Endothelial cell (in vitro differentiated cells): ENCODE data around the gene HSD3B1. TPM values are rescaled to one million over a fixed set of nuclear protein-coding genes. Genes with fewer than 3 reads are reported as not detected.

Experiments
- DNase-seq: peaks from one replicate; pipeline ENCODE4 v3.0.0; 2021; ENCODE audit warnings: low spot score
- H3K27ac Mint-ChIP-seq: one replicate; pipeline ENCODE4 v1.8.0; 2021; ENCODE audit warnings: mixed read lengths, inconsistent platforms; ENCODE audit not compliant: unreplicated experiment
- H3K27me3 Mint-ChIP-seq: one replicate; pipeline ENCODE4 v1.8.0; 2021; ENCODE audit warnings: mild to moderate bottlenecking, moderate library complexity, mixed read lengths, inconsistent platforms; ENCODE audit not compliant: unreplicated experiment
- H3K36me3 Mint-ChIP-seq: one replicate; pipeline ENCODE4 v1.8.0; 2021; ENCODE audit warnings: mild to moderate bottlenecking, low read depth, mixed read lengths, inconsistent platforms; ENCODE audit not compliant: unreplicated experiment
- H3K4me1 Mint-ChIP-seq: one replicate; pipeline ENCODE4 v1.8.0; 2021; ENCODE audit warnings: mild to moderate bottlenecking, mixed read lengths, inconsistent platforms; ENCODE audit not compliant: unreplicated experiment
- H3K4me3 Mint-ChIP-seq: one replicate; pipeline ENCODE4 v1.8.0; 2021; ENCODE audit warnings: mild to moderate bottlenecking, mixed read lengths, inconsistent platforms; ENCODE audit not compliant: unreplicated experiment
- H3K9me3 Mint-ChIP-seq: one replicate; pipeline ENCODE4 v1.8.0; 2021; ENCODE audit warnings: mixed read lengths, inconsistent platforms; ENCODE audit not compliant: unreplicated experiment
- long read RNA-seq: library from polyadenylated mRNA; unstranded; transcript quantifications from one replicate; pipeline ENCODE4 v2.0.0, GENCODE V29; 2020; ENCODE audit not compliant: unreplicated experiment
- total RNA-seq: library from RNA; stranded (reverse); fragmentation: NEBNext Ultra II Directional; extraction: Animal tissue kit (Norgen Biotek cat#: 25700); gene quantifications from one replicate; pipeline ENCODE4 v1.2.1, GENCODE V29; 2021; ENCODE audit not compliant: unreplicated experiment
- TF ChIP-seq, protein P1 (sequence below): fragments of 200-600 bp; sonication (generic); IDR thresholded peaks from one replicate; pipeline ENCODE4 v1.5.0; 2021; ENCODE audit warnings: antibody characterized with exemption; ENCODE audit not compliant: unreplicated experiment

HSD3B1 gene
- total RNA-seq: not detected
- long read RNA-seq: 0 reads

DNA sequence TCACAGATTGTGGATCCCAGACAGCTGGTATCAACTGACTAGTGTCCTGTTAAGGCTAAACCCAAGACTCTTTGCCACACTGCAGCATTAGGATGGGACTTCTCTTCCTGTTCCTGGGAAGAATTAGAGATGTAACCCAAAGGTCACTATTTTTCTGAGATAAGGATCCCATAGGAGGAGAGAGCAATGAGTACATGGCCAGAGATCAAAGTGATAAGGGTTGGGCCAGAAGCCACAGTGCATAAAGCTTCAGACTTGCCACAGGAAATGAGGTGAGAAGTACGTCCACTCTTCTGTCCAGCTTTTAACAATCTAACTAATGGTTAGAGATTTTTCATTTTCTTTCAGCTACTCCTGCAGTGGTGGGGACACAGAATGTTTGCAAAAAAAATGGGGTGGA lies at the start of gene HSD3B1:
Gene HSD3B1, plus strand, starts transcription at position 270 of the 400 bp plus-strand sequence. CDS start 267 bp downstream, outside the sequence.
- peaks cover 15% of the 10 kb centered on the region for H3K4me1 Mint-ChIP-seq
- no peak within 1 kb of the TSS for H3K27ac Mint-ChIP-seq
- H3K9me3 Mint-ChIP-seq: no peaks in the 10 kb centered on the region
- TF ChIP-seq, protein P1, sequence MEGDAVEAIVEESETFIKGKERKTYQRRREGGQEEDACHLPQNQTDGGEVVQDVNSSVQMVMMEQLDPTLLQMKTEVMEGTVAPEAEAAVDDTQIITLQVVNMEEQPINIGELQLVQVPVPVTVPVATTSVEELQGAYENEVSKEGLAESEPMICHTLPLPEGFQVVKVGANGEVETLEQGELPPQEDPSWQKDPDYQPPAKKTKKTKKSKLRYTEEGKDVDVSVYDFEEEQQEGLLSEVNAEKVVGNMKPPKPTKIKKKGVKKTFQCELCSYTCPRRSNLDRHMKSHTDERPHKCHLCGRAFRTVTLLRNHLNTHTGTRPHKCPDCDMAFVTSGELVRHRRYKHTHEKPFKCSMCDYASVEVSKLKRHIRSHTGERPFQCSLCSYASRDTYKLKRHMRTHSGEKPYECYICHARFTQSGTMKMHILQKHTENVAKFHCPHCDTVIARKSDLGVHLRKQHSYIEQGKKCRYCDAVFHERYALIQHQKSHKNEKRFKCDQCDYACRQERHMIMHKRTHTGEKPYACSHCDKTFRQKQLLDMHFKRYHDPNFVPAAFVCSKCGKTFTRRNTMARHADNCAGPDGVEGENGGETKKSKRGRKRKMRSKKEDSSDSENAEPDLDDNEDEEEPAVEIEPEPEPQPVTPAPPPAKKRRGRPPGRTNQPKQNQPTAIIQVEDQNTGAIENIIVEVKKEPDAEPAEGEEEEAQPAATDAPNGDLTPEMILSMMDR: no peak
- DNase-seq: no peak
- H3K4me3 Mint-ChIP-seq: no peak within 1 kb of the TSS
- no peaks in the 10 kb centered on the region for H3K36me3 Mint-ChIP-seq
- peaks cover 2% of the 10 kb centered on the region for H3K27me3 Mint-ChIP-seq

- H3K4me1 Mint-ChIP-seq: no peaks in the 10 kb centered on the region
- H3K27me3 Mint-ChIP-seq: peaks cover 6% of the 10 kb centered on the region
- no peaks in the 10 kb centered on the region for H3K9me3 Mint-ChIP-seq
- no peak for DNase-seq
- no peak overlapping the region for H3K27ac Mint-ChIP-seq
- H3K4me3 Mint-ChIP-seq: no peak overlapping the region
- TF ChIP-seq, protein P1: no peak
- no peaks in the 10 kb centered on the region for H3K36me3 Mint-ChIP-seq
These were observed 44.0 kb upstream of the HSD3B1 start for GRCh38 chr1:119462964-119463363.

GRCh38 chr1:119463569-119463968 lies 43.4 kb upstream of the HSD3B1 start:
- TF ChIP-seq, protein P1: no peak
- Mint-ChIP-seq H3K9me3 (no peaks in the 10 kb centered on the region), H3K27me3 (peaks cover 6% of the 10 kb centered on the region), H3K4me1 (no peaks in the 10 kb centered on the region), H3K4me3 (no peak overlapping the region), H3K27ac (no peak overlapping the region), H3K36me3 (no peaks in the 10 kb centered on the region)
- no peak for DNase-seq

DNA sequence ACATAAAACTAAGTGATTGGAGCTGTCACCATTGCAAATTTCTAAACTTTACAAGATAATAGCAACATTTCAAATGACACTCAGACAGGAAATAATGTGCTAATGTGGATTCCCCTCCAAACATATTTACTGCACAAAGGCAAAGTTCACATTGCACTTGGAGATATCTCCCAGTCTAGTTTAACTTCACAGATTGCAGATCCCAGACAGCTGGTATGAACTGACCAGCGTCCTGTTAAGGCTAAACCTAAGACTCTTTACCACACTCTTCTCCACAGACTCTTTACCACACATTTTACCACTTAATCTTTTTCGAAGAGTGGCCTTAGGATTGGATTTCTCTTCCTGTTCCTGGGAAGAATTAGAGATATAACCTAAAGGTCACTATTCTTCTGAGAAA lies 40.6 kb upstream of the HSD3B1 start:
- Mint-ChIP-seq H3K9me3 (no peaks in the 10 kb centered on the region), H3K4me1 (no peaks in the 10 kb centered on the region), H3K4me3 (no peak overlapping the region), H3K27me3 (peaks cover 3% of the 10 kb centered on the region), H3K27ac (no peak overlapping the region), H3K36me3 (no peaks in the 10 kb centered on the region)
- DNase-seq: no peak
- TF ChIP-seq, protein P1: no peak

GRCh38 chr1:119467219-119467618 lies 39.8 kb upstream of the HSD3B1 start:
- no peak overlapping the region for H3K27ac Mint-ChIP-seq
- no peak overlapping the region for H3K4me3 Mint-ChIP-seq
- peaks cover 3% of the 10 kb centered on the region for H3K27me3 Mint-ChIP-seq
- no peaks in the 10 kb centered on the region for H3K4me1 Mint-ChIP-seq
- TF ChIP-seq, protein P1: no peak
- H3K36me3 Mint-ChIP-seq: no peaks in the 10 kb centered on the region
- H3K9me3 Mint-ChIP-seq: no peaks in the 10 kb centered on the region
- no peak for DNase-seq
